Epithelial cell of proximal tubule (primary cell): ENCODE results near the gene MRPL49. TPM values are rescaled to one million over a fixed set of nuclear protein-coding genes. Genes with fewer than 3 reads are reported as not detected.
A peak's percentile ranks its signal among the peaks of the same experiment; 100 is the strongest.

Experiments
- DNase-seq: peaks from one replicate; pipeline ENCODE4 v3.0.0-alpha.2; 2011; ENCODE audit warnings: low read depth
- H3K4me3 ChIP-seq: 2 replicates; pipeline ENCODE4 v1.5.1; 2011; ENCODE audit warnings: low read depth, mild to moderate bottlenecking, low read length
- CTCF ChIP-seq: conservative IDR thresholded peaks from 2 replicates; pipeline ENCODE4 v1.5.1; 2012; ENCODE audit warnings: low read depth, mild to moderate bottlenecking, low read length
- total RNA-seq: library from RNA; depleted of rRNA; stranded (reverse); fragments of >200 nt; gene quantifications from 2 replicates; pipeline ENCODE4 v1.2.3, GENCODE V29; 2015

Gene MRPL49
- total RNA-seq, 1 donor from 2014 or later: 77.5 TPM

GRCh38 chr11:65113839-65114238 lies 8.3 kb upstream of the MRPL49 start:
- no peak for DNase-seq

GRCh38 chr11:65114538-65115171 lies 7.5 kb upstream of the MRPL49 start:
- TF ChIP-seq CTCF: no peak
- DNase-seq: no peak
- no peak overlapping the region for H3K4me3 ChIP-seq

More at GRCh38 chr11:65113839-65114238, 8.3 kb upstream of the MRPL49 start:
- no peak overlapping the region for H3K4me3 ChIP-seq
- no peak for TF ChIP-seq CTCF

GRCh38 chr11:65115361-65116082 lies 6.6 kb upstream of the MRPL49 start:
- TF ChIP-seq CTCF: no peak
- no peak for DNase-seq
- H3K4me3 ChIP-seq: peak overlapping the region; percentile 91

- H3K4me3 ChIP-seq: peak overlapping the region; percentile 91
- no peak for TF ChIP-seq CTCF
- DNase-seq: no peak
Observed at GRCh38 chr11:65116370-65117205, 5.5 kb upstream of the MRPL49 start.

- peak; percentile 90 for TF ChIP-seq CTCF
- DNase-seq: peak; percentile 87
- peak within 1 kb of the TSS; percentile 91 for H3K4me3 ChIP-seq
Observed at GRCh38 chr11:65117206-65118096, 4.7 kb upstream of the MRPL49 start, which contains the start of gene ZNHIT2. TSS of gene ZNHIT2 (minus strand) at chr11:65117701. CDS start at chr11:65117653, 48 bp downstream.
